HG02759 (cell line): ENCODE results near the gene SLC7A9.

Experiments
- ATAC-seq: cut with Tn5 transposase; IDR thresholded peaks from one replicate; pipeline ENCODE4 v1.9.1; 2021; ENCODE audit warnings: mild to moderate bottlenecking, moderate library complexity; ENCODE audit not compliant: unreplicated experiment

SLC7A9 gene

DNA sequence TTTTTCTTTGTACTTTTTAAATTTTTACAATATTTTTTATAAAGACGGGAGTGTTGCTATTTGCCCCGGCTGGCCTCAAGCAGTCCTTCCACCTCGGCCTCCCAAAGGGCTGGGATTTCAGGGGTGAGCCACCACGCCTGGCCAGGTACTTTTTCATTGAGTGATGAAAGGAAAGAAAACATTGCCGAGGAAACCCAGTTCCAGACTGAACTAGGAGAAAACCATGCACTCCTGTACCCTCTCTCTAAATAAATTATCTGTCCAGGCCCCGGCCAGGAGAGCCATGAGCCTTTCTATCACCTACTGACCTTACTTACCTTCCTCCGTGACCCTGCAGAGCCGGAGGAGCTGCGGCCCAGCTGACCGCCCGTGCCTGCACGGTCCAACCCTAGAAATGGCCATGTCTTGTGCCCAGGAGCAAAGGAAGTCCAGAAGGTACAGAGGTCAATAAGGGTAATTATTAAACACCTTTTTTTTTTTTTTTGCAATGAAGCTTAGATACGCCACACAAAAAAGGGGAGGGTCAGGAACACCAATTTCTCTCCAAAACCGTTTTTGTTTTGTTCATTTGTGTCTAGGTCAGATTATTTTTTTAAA is at the start of gene SLC7A9:
Gene SLC7A9 (minus strand): TSS at position 399 of the 597 bp plus-strand sequence. CDS start 1,233 bp downstream, outside the sequence.
- no peak for ATAC-seq

DNA sequence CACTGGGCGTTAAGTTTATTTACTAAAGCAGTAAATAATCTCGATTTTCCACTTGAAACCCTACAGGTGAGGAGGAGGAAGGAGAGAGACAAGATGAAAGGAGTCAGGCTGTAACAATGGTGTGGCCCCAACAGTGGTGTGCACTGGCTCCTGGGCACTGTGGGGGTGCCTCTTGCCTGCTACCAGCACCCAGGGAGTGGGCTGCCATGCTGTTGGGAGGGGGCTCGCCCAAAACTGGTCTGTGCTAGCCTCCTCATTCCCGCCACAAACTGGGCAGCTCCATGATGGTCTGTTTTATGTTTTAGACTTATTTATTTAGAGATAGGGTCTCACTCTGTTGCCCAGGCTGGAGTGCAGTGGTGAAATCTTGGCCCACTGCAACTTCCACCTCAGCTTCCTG is 49.8 kb upstream of the SLC7A9 start:
- no peak for ATAC-seq

DNA sequence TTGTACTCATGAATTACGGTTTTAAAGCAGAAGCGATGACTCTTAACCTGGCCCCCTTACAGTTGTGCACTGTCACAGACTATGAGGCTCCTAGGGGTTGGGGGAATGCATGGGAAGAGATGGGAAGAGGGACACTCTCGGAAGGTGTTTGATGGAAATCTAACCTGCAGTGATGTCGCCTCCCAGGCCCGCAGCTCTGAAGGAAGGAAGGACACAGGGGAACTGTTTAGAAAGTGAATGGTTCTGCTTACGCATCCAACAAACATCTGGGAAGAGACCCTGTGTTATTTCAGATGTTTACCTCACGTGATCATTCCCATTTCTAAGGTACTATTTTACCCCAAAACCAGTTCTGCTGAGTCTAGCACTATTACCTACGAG is 48.0 kb upstream of the SLC7A9 start:
- no peak for ATAC-seq

DNA sequence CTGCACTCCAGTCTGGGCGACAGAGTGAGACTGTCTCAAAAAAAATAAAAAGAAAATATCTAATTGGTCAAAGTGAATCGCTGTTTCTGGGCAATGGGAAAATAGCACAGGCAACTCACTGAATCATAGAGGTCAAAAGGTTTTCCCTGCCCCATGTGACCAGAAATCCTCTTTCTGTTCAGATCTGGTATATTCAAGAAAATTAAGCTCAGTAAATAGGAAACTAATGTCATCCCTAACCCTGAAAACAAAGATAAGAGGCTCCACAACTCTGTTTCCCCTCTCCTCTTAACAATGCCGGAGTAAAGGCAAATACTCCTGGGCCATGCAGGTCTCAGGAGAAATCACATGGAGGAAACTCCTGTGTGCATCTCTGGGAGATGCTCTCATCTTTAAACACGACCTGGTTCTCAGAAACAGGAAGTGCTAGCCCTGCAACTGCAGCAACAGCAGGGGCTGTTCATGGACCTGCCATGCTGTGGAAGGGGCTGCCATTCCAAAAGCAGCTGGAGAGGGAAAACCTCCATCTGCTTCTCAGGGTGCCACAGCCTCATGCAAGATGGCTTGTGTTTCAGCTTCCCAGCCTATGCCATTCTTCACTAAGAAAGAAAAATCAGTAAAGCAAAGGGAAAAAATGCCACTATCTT is 47.5 kb upstream of the SLC7A9 start:
- ATAC-seq = no peak

DNA sequence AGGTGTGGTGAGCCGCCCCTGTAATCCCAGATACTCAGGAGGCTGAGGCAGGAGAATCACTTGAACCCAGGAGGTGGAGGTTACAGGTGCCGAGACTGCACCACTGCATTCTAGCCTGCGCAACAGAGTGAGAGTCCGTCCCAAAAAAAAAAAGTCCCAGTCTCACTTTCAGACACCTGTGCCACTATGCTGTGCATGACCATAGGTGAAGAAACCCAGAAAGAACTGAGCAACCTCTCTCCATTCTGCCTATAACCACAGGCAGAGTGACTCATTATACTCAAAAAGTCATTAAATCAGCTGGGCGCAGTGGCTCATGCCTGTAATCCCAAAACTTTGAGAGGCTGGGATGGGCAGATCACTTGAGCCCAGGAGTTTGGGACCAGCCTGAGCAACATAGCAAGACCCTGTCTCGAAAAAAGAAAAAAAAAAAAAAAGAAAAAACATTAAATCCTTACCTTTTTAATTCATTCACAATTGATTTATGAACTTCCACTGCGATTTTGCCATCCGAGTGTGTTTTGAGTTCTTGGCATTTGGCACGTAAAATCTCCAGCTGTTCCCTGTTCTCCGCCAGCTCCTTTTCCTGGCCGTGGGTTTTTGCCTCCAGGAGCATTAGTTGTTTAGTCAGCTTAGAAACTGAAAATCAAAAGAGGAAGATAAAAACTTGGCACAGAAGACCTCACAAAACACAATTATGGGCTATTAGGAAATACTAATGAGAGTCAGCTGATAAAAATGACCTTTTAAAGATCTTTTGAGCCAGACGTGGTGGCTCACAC is 45.5 kb upstream of the SLC7A9 start:
- ATAC-seq = no peak

DNA sequence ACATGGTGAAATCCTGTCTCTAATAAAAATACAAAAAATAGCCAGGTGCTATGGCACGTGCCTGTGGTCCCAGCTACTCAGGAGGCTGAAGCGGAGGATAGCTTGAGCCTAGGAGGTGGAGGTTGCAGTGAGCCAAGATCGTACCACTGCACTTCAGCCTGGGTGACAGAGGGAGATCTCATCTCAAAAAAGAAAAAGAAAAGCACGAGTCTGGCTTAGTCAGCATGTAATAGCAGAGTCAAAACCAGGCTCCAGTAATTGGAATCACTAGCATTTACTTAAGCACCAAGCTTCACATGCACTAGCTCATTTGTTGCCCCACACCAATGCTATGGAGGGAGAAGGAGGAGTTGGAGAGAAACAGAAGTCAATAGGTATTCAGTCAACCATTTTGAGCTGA is 41.9 kb upstream of the SLC7A9 start:
- ATAC-seq = no peak

DNA sequence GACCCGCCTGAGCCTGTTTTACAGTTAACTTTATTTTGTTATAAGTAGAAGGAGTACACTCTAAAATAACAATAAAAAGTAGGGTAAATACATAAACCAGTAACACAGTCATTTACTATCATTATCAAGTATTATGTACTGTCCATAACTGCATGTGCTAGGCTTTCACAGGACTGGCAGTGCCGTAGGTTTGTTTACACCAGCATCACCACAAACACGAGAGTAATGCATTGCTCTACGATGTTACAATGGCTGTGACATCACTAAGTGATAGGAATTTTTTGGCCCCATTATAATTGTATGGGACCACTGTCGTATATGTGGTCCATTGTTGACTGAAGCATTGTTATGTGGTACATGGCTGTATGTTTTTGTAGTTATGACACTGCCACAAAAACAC is 41.3 kb upstream of the SLC7A9 start:
- no peak for ATAC-seq

DNA sequence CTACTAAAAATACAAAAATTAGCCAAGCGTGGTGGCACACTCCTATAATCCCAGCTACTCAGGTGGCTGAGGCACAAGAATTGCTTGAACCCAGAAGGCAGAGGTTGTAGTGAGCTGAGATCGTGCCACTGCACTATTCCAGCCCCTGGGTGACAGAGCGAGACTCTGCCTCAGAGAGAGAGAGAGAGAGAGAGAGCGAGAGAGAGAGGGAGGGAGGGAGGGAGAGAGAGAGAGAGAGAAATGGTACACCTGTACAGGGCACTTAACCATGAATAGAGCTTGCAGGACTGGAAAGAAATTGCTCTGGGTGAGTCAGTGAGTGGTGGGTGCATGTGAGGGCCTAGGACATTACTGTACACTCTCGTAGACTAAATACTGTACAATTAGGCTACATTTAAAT is 40.5 kb upstream of the SLC7A9 start:
- ATAC-seq = no peak

DNA sequence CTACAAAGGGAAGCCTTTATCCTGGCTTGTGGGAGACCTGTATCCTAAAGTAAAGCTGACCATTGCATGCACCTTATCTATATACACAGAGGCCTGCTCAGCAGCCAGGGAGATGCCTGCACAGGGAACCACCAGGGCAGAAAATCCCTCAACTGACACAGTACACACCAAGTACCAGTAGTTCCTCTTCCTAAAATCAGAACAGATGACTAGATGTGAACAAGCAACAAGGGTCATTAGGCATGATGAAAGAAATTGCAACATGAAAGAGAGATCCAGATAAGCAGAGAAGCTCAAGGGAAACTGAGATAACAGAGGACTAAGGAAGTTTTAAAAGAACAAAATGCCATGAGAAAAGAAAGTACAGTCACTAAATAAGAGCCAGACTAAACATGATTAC is 39.7 kb upstream of the SLC7A9 start:
- ATAC-seq = no peak

DNA sequence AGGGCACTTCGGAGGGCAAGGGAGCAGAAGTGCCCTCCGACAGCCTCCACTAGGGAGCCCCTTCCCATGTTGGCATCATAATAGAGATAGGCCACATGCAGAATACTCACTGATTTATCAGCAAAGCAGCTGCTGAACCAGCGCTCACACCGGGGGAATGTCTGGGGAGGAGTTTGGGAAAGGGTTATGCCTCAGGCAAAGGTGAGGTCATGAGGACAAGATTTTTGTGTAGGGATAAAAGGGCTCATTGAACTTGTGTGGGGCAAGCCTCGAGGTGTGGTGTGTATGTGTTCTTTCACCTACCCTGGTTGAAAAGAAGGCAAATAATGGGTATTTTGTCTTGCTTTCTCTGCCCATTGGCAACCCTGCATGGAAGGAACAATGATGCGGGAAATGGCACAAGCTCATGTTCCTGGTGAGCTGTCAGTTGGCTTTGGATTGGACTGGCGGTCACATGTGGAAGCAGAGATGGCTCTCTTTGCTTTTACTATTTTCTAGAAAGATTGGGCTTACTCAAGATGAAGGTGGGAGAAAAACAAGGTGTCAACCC is 39.1 kb upstream of the SLC7A9 start:
- ATAC-seq = no peak

DNA sequence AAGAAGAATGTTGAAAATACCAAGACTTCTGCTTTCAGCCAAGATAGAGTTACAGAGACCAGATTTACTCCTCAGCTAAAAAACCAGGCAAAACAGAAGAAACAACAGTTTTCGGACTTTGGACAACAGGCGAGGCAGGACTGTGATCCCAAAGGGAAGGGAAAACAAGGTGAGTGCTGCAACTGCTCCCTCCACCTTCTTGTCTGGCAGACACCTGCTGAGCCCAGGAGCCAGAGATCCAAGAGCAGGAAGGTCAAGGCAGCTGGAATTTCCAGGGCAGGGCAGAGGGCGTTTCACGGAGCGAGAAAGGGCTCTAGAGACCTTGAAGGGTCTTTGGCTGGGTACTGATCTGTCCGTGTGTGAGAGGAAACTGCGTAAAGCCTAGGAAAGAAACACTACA is 32.9 kb upstream of the SLC7A9 start:
- ATAC-seq = no peak

DNA sequence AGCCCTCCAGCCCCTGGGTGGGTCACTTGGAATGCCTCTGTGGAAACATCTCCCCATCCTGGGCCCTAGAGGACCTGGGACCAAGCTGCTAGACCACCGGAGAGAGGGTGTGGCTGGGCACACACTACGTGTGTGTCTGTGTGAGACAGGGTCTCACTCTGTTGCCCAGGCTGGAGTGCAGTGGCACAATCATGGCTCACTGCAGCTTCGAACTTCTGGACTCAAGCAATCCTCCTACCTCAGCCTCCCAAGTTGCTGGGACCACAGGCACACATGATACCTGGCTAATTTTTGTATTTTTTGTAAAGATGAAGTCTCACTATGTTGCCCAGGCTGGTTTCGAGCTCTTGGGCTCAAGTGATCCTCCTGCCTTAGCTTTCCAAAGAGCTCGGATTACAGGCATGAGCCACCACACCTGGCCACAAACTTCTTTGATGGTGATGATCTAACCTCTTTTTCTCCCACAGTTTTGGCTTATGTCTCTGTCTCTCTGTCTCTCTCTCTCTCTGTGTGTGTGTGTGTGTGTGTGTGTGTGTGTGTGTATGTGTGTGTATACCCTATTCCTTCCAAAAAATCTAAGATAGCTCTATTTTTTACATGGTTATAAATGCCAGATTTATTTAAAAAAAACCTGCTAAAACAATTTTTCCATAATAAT is 32.1 kb upstream of the SLC7A9 start:
- ATAC-seq = no peak

DNA sequence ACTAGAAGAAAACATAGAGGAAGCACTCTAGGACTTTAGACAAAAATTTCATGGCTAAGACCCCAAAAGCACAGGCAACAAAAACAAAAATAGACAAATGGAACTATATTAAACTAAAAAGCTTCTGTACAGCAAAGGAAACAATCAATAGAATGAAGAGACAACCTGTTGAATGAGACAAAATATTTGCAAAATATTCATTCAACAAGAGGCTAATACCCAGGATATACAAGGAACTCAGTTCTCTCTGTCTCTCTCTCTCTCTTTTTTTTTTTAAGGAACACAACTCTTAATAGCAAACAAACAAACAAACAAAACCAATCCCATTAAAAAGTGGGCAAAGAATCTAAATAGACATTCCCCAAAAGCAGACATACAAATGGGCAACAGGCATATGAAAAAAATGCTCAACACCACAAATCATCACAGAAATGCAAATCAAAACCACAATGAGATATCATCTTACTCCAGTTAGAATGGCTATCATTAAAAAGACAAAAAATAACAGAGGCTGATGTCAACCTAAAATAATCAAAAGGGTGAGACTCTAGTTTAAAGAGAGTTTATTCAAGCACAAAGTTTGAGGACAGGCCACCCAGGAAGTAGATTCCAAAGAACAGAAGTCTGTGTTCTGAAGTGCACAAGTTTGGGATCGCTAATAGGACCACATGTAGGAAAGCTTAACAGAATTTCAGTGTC is 27.1 kb upstream of the SLC7A9 start:
- no peak for ATAC-seq

DNA sequence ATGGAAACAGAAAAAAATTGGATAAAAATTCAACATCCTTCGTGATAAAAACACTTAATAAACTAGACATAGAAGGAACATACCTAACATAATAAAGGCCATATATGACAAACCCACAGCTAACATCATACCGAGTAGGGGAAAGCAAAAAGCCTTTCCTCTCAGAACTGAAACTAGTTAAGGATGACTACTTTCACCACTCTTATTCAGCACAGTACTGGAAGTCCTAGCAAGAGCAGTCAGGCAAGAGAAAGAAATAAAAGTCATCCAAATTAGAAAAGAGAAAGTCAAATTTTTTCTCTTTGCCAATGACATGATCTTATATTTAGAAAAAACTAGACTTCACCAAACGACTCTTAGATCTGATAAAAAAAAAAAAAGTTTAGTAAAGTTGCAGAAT is 25.8 kb upstream of the SLC7A9 start:
- ATAC-seq = peak; percentile 85

DNA sequence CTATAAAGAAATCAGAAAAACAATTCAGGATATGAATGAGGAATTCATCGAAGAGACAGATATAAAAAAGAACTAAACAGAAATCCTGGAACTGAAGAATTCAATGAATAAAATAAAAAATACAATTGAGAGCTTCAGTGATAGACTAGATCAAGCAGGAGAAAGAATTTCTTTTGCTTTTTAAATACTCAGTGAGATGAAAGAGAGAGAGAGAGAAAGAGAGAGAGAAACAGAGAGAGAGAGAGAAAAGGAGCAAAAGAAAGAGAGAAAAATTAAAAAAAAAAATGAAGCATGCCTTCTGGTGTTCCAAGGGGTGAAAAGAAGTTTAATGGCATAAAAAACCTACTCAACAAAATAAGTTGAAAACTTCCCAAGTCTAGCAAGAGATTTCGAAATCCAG is 22.0 kb upstream of the SLC7A9 start:
- no peak for ATAC-seq

DNA sequence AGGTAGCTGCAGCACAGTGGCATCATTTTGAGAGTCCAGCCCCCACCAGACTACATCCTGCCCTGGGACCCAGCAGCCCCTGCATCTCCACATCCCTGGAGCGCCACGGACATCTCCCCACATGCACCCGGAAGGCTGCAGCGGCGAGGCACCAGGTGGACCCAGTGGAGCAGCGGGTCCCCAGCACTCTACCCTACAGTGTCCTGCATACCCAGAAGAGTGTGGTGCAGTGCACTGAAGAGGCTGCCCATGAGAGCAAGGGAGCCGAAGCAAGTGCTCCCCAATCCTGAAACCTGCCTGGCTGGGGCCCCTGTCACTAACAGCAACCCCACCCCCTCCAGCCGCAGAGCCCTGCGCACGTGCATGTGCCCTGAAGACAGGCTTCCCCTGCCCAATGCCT is 21.3 kb upstream of the SLC7A9 start:
- ATAC-seq = no peak

DNA sequence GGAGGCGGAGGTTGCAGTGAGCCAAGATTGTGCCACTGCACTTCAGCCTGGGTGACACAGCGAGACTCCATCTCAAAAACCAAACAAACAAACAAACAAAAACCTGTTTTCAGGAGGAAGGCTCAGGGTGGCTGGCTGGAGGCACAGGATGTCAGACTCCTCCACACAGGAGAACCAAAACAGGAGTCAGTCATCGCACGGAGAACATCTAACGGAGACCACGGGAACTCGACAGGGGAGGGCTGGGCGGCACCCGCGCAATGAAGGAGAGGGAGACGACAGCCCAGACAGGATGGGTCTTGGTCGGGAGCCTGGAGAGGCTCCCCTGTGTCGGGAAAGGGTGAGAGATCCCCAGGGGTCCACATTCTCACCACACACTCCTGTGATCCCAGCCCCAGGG is 20.8 kb upstream of the SLC7A9 start:
- no peak for ATAC-seq

DNA sequence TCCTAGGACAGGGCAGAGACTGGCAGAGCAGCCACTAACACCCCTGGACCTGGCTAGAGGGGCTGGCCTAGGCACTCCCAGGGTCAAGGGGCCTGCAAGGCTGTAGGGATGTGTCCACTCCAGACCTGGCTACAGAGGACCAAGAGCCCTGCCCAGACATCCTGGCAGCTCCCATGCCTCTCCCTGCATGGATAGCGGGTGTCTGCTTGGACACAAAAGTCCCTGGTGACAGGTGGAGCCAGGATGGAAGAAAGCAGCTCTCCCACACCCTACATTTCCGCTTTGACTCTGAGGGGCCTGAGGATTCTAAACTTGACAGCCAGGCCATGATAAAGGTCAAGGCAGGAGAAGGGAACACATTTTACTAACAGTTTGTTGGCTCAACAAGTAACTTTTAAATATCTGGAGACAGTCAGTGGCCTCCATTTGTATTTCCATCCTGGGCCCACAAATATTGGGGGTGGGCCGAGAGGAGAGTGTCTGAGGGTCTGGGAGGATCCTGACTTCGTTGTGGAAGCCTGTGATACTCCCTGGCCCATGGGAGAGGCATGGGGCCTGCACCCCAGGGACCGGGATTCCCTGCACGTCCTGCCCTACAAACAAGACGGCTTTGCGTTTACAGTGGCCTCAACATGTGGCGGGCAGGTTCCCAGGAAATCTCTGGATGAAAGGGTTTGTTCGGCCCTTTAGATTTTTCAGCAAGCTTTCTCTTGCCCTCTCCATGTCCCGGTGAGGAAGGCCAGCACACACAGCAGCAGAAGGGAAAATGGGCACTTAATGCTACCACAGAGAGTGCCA is 19.8 kb upstream of the SLC7A9 start:
- no peak for ATAC-seq

DNA sequence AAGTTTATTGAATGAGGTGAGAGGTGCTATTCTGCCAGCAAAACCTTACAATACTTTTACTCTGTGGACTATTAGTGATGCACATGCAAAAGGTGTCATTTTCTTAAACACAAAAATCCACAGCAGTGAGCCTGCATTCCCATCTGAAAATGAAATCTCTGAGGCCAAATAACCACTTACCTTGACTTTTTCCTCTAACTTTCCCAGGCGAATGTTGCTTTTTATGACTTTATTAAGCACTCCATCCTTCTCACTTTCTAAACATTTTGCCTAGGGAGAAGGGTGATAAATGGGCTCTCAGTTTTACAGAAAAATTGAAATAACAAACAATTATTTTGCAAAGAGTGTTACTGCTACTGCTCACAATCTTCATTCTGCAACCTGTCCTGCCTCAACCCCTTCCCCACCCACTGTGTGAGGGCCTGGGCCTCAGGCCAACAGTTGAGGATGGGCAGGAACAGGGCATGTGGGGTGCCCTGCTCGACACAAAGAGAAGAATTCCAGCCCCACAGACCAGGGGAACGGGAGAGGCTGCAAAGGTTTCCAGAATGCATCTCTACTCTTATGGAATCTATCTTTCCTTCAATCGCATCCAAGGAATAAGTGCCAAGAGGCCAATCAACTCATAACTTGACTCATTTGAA is 18.1 kb upstream of the SLC7A9 start:
- ATAC-seq = no peak

DNA sequence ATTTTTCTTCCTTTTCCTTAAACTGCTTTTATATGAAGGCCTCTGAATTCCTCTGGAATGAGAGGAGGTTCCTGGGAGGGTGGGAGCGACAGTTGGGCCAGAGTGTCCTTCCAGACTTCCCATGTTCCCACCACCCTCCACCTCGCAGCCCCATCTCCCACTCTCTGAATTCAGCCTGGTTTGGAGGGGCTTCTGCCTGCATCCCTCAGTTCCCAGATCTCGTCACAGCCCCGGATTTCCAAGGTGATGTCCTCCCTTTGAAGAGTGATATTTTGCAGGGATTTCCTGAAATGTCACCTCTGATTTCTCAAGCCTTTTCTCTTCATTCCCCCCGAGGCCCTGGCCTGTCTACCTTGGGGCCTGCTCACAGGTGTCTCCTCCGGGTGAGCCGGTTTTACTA is 16.7 kb upstream of the SLC7A9 start:
- ATAC-seq = no peak
